HCT116 (cell line): ENCODE measurements around the gene ADGRB2. TPM values are rescaled to one million over a fixed set of nuclear protein-coding genes. Genes with fewer than 3 reads are reported as not detected.

Experiments used
- ATAC-seq: fragments of 200-7000 bp; cut with Tn5 transposase; 2 replicates; pipeline ENCODE4 v1.9.1; 2020; ENCODE audit warnings: mild to moderate bottlenecking, moderate library complexity
- BruUV-seq: library from RNA; stranded (reverse); fragments of 400-500 nt; replicated peaks from 2 replicates; lab custom pipeline; 2021; lab: Mats Ljungman, UMichigan
- CTCF ChIA-PET: fragments of 300-600 bp; sonication (Branson Sonifier 250); formaldehyde crosslinking; loops from one replicate; lab custom pipeline; 2021; ENCODE audit warnings: antibody characterized with exemption; lab: Charles Lee
- POLR2A ChIA-PET: fragments of 300-600, 350-600 bp; sonication (Branson Sonifier 250); formaldehyde crosslinking; loops from one replicate; lab custom pipeline; 2021; ENCODE audit warnings: antibody characterized with exemption; lab: Charles Lee
- RAD21 ChIA-PET, 2 experiments: fragments of 300-600 bp; sonication (Branson Sonifier 250); formaldehyde crosslinking; loops; one replicate each; lab custom pipeline; 2023; ENCODE audit warnings: low total read pairs in 2 of 2; ENCODE audit not compliant: uncharacterized antibody in 2 of 2, unreplicated experiment in 2 of 2, low non-redundant PET in 1 of 2; lab: Charles Lee
- DNase-seq: peaks from one replicate; pipeline ENCODE4 v3.0.0-alpha.2; 2010; ENCODE audit warnings: low read depth, low spot score
- H2AFZ ChIP-seq: fragments of 200-600 bp; shearing (Covaris generic), sonication (generic); 2 replicates; pipeline ENCODE4 v1.6.1; 2017; ENCODE audit warnings: low read depth, mixed run types, mixed read lengths, antibody characterized with exemption, low read length; ENCODE audit not compliant: poor library complexity, severe bottlenecking
- H3K27ac ChIP-seq: 2 replicates; pipeline ENCODE4 v1.5.1; 2012; ENCODE audit warnings: low read depth, low read length
- H3K27me3 ChIP-seq: fragments of 200-600 bp; sonication (generic); 2 replicates; pipeline ENCODE4 v1.6.1; 2016; ENCODE audit warnings: mixed run types, low read length, mixed read lengths; ENCODE audit not compliant: insufficient read depth
- H3K36me3 ChIP-seq, 2 experiments: fragments of 200-500 bp in 1 of 2; fragments of 200-600 bp in 1 of 2; sonication (Bioruptor generic) in 1 of 2; sonication (generic) in 1 of 2; 2 replicates each; pipeline versions ENCODE4 v1.5.1 to v1.6.1; 2014 to 2016; ENCODE audit warnings: low read length in 2 of 2, inconsistent platforms in 1 of 2, mixed read lengths in 1 of 2, mixed run types in 1 of 2; ENCODE audit not compliant: insufficient read depth in 2 of 2, control insufficient read depth in 1 of 2
- H3K4me1 ChIP-seq, 2 experiments: fragments of 200-600 bp in 1 of 2; sonication (generic) in 1 of 2; 2 replicates each; pipeline versions ENCODE4 v1.5.1 to v1.6.1; 2012 to 2017; ENCODE audit warnings: low read length in 2 of 2, inconsistent platforms in 1 of 2, mild to moderate bottlenecking in 1 of 2, mixed read lengths in 1 of 2, mixed run types in 1 of 2, moderate library complexity in 1 of 2; ENCODE audit not compliant: insufficient read depth in 2 of 2, control insufficient read depth in 1 of 2
- H3K4me2 ChIP-seq: fragments of 200-600 bp; sonication (generic); 2 replicates; pipeline ENCODE4 v1.6.1; 2017; ENCODE audit warnings: mixed run types, low read length, mixed read lengths
- H3K4me3 ChIP-seq, 2 experiments: fragments of 200-600 bp in 1 of 2; sonication (generic) in 1 of 2; replicated peaks in 1 of 2; 2 replicates each; pipeline ENCODE4 v1.5.1; 2011 to 2016; ENCODE audit warnings: low read length in 2 of 2, control low read depth in 1 of 2, low read depth in 1 of 2, mild to moderate bottlenecking in 1 of 2, mixed read lengths in 1 of 2, mixed run types in 1 of 2
- H3K79me2 ChIP-seq: fragments of 200-600 bp; sonication (generic); 2 replicates; pipeline ENCODE4 v1.6.1; 2017; ENCODE audit warnings: mild to moderate bottlenecking, mixed run types, low read length, moderate library complexity, mixed read lengths; ENCODE audit not compliant: insufficient read depth
- H3K9ac ChIP-seq: fragments of 200-600 bp; sonication (generic); 2 replicates; pipeline ENCODE4 v1.6.1; 2016; ENCODE audit warnings: low read length, mixed read lengths
- H3K9me2 ChIP-seq: fragments of 200-600 bp; sonication (generic), shearing (Covaris generic); 2 replicates; pipeline ENCODE4 v1.6.1; 2017; ENCODE audit warnings: mixed run types, mild to moderate bottlenecking, moderate library complexity; ENCODE audit not compliant: insufficient read depth
- H3K9me3 ChIP-seq, 2 experiments: fragments of 200-500 bp in 1 of 2; fragments of 200-600 bp in 1 of 2; sonication (Bioruptor generic) in 1 of 2; sonication (generic) in 1 of 2; 2 replicates each; pipeline ENCODE4 v1.6.1; 2014 to 2017; ENCODE audit warnings: low read length in 2 of 2, mixed read lengths in 2 of 2, inconsistent platforms in 1 of 2, low read depth in 1 of 2, mild to moderate bottlenecking in 1 of 2, mixed run types in 1 of 2, moderate library complexity in 1 of 2; ENCODE audit not compliant: control insufficient read depth in 1 of 2, insufficient read depth in 1 of 2
- H4K20me1 ChIP-seq: fragments of 200-600 bp; sonication (generic), shearing (Covaris generic); 2 replicates; pipeline ENCODE4 v1.6.1; 2017; ENCODE audit warnings: mixed run types, mild to moderate bottlenecking, moderate library complexity; ENCODE audit not compliant: insufficient read depth
- CBX3 ChIP-seq: IDR thresholded peaks from 2 replicates; pipeline ENCODE4 v1.6.1; 2012; ENCODE audit warnings: low read depth
- ELF1 ChIP-seq: IDR thresholded peaks from 2 replicates; pipeline ENCODE4 v1.6.1; 2012; ENCODE audit warnings: low read depth, borderline replicate concordance
- EZH2 ChIP-seq: fragments of 200-600 bp; sonication (generic); IDR thresholded peaks from 2 replicates; pipeline ENCODE4 v1.6.1; 2017; ENCODE audit warnings: antibody characterized with exemption, mixed run types
- EZH2phosphoT487 ChIP-seq: fragments of 200-600 bp; IDR thresholded peaks from 2 replicates; pipeline ENCODE4 v1.6.1; 2018; ENCODE audit warnings: antibody characterized with exemption, borderline replicate concordance
- JUND ChIP-seq: IDR thresholded peaks from 2 replicates; pipeline ENCODE4 v1.6.1; 2012
- POLR2A ChIP-seq: IDR thresholded peaks from 2 replicates; pipeline ENCODE4 v1.7.0; 2011; ENCODE audit warnings: borderline replicate concordance; ENCODE audit not compliant: insufficient read depth, insufficient read length; ENCODE audit errors: extremely low read depth
- RAD21 ChIP-seq: IDR thresholded peaks from 2 replicates; pipeline ENCODE4 v1.6.1; 2012; ENCODE audit warnings: low read depth, mild to moderate bottlenecking
- REST ChIP-seq: IDR thresholded peaks from 2 replicates; pipeline ENCODE4 v1.6.1; 2012; ENCODE audit warnings: low read depth
- SRF ChIP-seq: IDR thresholded peaks from 2 replicates; pipeline ENCODE4 v1.6.1; 2012; ENCODE audit warnings: low read depth
- YY1 ChIP-seq: IDR thresholded peaks from 2 replicates; pipeline ENCODE4 v1.6.1; 2011; ENCODE audit warnings: low read length, low read depth, moderate library complexity, mild to moderate bottlenecking; ENCODE audit not compliant: insufficient replicate concordance; ENCODE audit errors: extremely low read depth
- ZFX ChIP-seq: fragments of 450-650 bp; IDR thresholded peaks from 2 replicates; pipeline ENCODE4 v1.6.1; 2017
- intact Hi-C: fragments of 100-400 bp; cut with micrococcal nuclease; formaldehyde crosslinking; loops from 2 replicates; pipeline ENCODE4 v1.10.0; 2022
- total RNA-seq: library from RNA; stranded (reverse); gene quantifications from one replicate; pipeline ENCODE4 v1.2.1, GENCODE V29; 2021; ENCODE audit not compliant: unreplicated experiment
- TF ChIP-seq, protein P1 (sequence below): IDR thresholded peaks from 2 replicates; pipeline ENCODE4 v1.6.1; 2012

Gene ADGRB2
- total RNA-seq, 1 experiment from 2014 or later = 10.1 TPM

GRCh38 chr1:31695327-31695726 is 68.8 kb downstream of the ADGRB2 start:
- CTCF ChIA-PET = interaction anchor here (1.0 kb wide), 1 partner anchor 94 kb away, joined by 3 read pairs; no protein-coding TSS in a partner anchor
- intact Hi-C loops = no loop called here
- Histone ChIP-seq H3K4me1 (peaks cover 6 to 31% of the 10 kb centered on the region in 2 experiments), H3K27ac (no peak overlapping the region), H2AFZ (no peak overlapping the region), H3K36me3 (no peaks in the 10 kb centered on the region), H3K79me2 (no peaks in the 10 kb centered on the region), H3K27me3 (no peaks in the 10 kb centered on the region), H3K9me3 (no peaks in the 10 kb centered on the region), H4K20me1 (no peaks in the 10 kb centered on the region), H3K9me2 (no peaks in the 10 kb centered on the region), H3K9ac (no peak overlapping the region), H3K4me2 (no peak overlapping the region), H3K4me3 (no peak overlapping the region)
- DNase-seq (no peak), ATAC-seq (no peak)
- no peak for TF ChIP-seq CBX3
- TF ChIP-seq, protein P1, sequence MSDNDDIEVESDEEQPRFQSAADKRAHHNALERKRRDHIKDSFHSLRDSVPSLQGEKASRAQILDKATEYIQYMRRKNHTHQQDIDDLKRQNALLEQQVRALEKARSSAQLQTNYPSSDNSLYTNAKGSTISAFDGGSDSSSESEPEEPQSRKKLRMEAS = no peak
- TF ChIP-seq YY1 = no peak
- TF ChIP-seq POLR2A = no peak
- TF ChIP-seq ZFX = no peak
- TF ChIP-seq JUND = no peak
- TF ChIP-seq SRF = no peak
- no TSS peak for BruUV-seq
- POLR2A ChIA-PET = no interaction called here
- RAD21 ChIA-PET = no interaction called here

GRCh38 chr1:31694964-31695313 is 69.2 kb downstream of the ADGRB2 start:
- no peak overlapping the region for H3K4me3 ChIP-seq
- no peak overlapping the region for H3K9ac ChIP-seq
- no peaks in the 10 kb centered on the region for H3K9me3 ChIP-seq
- no peaks in the 10 kb centered on the region for H4K20me1 ChIP-seq
- CTCF ChIA-PET = interaction anchor here (1.0 kb wide), 1 partner anchor 94 kb away, joined by 3 read pairs; no protein-coding TSS in a partner anchor
- TF ChIP-seq EZH2 = no peak
- TF ChIP-seq YY1 = no peak
- no peak for TF ChIP-seq POLR2A
- TF ChIP-seq RAD21 = no peak
- no peak for TF ChIP-seq SRF
- no peak for TF ChIP-seq REST
- TF ChIP-seq EZH2phosphoT487 = no peak
- no peak for TF ChIP-seq ELF1
- POLR2A ChIA-PET = no interaction called here
- H3K4me2 ChIP-seq = no peak overlapping the region
- intact Hi-C loops = no loop called here
- no peaks in the 10 kb centered on the region for H3K36me3 ChIP-seq
- no TSS peak for BruUV-seq
- no peak for DNase-seq
- no peaks in the 10 kb centered on the region for H3K9me2 ChIP-seq
- no peaks in the 10 kb centered on the region for H3K79me2 ChIP-seq
- peaks cover 6 to 31% of the 10 kb centered on the region in 2 experiments for H3K4me1 ChIP-seq
- no peak overlapping the region for H3K27ac ChIP-seq
- H3K27me3 ChIP-seq = no peaks in the 10 kb centered on the region
- RAD21 ChIA-PET = no interaction called here
- H2AFZ ChIP-seq = no peak overlapping the region
- no peak for ATAC-seq
